GM12872 (cell line): ENCODE data around the gene CPNE2.

Experiments used
- TF ChIP-seq, protein P1 (sequence below): IDR thresholded peaks from 3 replicates; pipeline ENCODE4 v1.5.1; 2011; ENCODE audit warnings: low read depth, mild to moderate bottlenecking, low read length, moderate library complexity; ENCODE audit not compliant: insufficient read depth

Gene CPNE2

DNA sequence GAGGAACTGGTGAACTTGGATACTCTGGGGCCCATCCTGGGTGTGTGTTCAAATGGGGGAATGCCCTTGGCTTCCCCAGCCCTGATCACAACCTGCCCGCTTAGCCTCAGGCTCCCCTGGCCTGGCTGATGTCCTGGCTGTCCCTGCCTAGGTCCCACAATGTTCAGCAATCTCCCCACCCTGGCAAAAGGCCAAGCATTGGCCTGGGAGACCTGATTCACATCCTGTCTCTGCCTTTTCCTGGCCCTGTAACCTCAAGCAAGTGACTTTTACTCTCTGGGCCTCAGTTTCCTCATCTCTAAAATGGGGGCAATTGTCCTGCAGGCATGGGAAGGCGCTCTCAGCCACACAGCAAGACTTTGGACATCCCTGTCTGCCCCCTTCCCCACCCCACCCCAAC is 14.4 kb downstream of the CPNE2 start:
- TF ChIP-seq, protein P1, sequence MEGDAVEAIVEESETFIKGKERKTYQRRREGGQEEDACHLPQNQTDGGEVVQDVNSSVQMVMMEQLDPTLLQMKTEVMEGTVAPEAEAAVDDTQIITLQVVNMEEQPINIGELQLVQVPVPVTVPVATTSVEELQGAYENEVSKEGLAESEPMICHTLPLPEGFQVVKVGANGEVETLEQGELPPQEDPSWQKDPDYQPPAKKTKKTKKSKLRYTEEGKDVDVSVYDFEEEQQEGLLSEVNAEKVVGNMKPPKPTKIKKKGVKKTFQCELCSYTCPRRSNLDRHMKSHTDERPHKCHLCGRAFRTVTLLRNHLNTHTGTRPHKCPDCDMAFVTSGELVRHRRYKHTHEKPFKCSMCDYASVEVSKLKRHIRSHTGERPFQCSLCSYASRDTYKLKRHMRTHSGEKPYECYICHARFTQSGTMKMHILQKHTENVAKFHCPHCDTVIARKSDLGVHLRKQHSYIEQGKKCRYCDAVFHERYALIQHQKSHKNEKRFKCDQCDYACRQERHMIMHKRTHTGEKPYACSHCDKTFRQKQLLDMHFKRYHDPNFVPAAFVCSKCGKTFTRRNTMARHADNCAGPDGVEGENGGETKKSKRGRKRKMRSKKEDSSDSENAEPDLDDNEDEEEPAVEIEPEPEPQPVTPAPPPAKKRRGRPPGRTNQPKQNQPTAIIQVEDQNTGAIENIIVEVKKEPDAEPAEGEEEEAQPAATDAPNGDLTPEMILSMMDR = no peak

DNA sequence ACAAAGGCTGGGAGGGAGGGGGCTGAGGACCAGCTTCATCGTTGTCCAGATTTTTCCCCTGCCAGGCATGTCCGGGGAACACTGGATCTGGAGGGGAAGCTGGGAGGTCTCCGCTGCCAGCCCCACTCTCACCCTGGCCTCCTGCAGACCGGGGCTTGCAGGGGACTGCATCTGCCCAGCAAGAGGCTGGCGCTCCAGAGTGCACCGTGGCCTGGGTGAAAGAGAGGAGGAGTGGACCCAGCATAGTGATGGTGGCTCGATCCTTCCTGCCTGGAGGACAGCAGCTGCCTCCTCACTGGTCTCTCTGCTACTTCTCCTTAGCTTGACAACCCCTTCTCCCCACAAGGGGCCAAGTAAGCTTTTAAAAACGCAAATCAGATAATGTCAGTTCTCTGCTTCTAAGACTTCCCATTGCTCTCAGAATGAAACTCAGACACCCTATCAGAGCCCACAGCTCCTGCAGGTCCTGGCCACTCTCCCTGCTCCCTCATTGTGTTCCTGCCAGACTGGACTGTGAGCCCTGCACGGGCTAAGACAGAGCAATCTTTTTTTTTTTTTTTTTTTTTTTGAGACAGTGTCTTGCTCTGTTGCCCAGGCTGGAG is 15.0 kb downstream of the CPNE2 start:
- TF ChIP-seq, protein P1 = no peak

DNA sequence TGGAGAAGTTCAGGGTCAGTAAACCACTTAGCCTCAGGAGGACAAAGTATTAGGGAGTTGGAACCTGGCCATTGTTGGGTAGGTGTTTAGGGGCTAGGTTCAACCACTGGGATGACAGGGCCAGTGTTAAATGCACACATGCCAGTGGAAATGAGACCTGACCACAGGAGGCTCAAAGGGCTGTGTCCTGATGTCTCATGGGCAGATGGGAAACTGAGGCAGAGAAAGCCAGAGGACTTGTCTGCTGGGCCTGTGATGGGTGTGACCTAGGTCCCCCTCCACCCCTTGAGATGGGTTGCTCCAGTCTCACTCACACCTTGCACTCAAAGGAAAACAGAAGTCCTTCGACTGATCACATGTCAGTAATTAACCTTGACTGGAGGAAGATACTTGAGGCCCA is 16.0 kb downstream of the CPNE2 start:
- TF ChIP-seq, protein P1 = no peak

DNA sequence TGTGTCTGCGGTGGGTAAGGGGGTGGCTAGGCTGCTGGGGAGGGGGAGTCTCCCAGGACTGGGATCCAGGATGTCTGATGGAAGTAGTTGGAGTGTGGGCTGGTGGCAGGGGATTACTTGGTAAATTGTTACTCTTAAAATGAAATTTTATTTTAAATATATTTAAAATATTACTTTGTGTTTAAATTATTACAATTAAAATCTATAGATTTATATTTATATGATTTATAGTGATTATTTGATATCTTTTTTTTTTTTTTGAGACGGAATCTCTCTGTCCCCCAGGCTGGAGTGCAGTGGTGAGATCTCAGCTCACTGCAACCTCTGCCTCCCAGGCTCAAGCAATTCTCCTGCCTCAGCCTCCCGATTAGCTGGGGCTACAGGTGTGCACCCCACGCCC is 18.6 kb downstream of the CPNE2 start:
- TF ChIP-seq, protein P1 = no peak

DNA sequence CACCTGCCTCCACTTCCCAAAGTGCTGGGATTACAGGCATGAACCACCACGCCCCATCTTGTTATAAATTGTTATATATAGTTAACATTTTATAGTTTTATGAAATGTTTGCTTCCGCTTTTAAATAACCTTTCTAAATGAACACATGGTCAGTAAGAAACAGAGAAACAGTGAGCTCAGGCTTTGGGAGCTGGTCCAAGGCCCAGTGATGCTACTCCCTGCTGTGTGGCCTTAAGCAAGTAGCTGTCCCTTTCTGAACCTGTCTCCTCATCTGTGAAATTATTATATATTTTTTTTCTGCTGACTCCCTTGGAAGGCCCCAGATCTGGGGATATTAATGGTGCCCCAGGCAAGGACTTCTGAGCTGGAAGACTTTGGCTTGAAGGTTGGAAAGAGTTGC is 19.0 kb downstream of the CPNE2 start:
- TF ChIP-seq, protein P1 = no peak

DNA sequence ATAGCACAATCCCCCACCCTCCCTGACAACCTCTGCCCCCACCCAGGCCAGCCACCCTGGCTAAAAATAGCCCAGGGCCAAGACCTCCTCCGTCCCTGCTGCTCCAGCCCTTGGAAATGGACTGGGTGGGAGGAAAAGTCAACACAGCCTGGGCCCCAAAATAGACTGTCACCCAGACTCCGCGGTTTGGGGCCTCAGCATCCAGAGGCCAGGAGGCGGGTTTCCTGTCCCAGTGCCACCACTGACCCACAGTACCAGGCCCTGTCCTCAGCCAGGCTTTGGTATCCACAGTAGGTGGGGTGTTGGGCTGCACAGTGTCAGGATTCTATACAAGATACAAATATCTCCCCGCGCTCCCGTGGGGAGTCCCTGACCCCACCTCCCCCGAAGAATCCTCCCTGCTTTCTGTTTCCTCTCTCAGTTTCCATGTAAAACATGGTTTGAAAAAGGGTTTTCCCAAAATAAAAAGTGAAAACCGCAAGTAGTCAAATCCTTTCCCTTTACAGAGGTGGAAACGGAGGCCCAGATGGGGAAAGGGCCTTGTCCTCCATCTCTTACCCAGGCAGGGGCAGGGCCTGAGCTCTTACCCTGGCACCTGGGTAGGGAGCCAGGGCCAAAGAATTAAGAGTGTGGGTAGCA is 20.1 kb downstream of the CPNE2 start:
- TF ChIP-seq, protein P1 = no peak

DNA sequence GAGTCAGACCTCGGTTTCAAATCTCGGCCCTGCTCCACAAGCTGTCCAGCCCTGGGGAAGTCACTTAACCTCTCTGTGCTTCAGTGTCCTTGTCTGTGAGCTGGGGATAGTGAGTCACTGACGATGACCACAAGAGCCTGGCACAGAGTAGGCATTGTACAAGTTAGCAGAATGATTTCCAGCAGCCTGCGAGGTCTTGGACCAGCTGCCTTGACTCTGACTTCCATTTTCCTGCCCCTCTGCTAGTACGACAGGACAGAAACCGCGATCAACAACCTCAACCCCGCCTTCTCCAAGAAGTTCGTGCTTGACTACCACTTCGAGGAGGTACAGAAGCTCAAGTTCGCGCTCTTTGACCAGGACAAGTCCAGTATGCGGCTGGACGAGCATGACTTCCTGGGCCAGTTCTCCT is 20.7 kb downstream of the CPNE2 start:
- TF ChIP-seq, protein P1 = no peak
